ENCODE data around the gene TVP23A.
"Not testable (repeated sequence)": the region's sequence is repeated elsewhere in the genome, so short reads cannot be mapped to it uniquely, and the experiment has no call there.

Gene TVP23A

GRCh38 chr16:10745841-10746240 lies 72.8 kb downstream of the TVP23A start:
- Histone ChIP-seq H3K9ac (ENCODE audit: low read depth, low read length) (no peak overlapping the region), H3K9me3 (ENCODE audit: control insufficient read depth, insufficient read depth, low read length) (no peaks in the 10 kb centered on the region), H3K4me1 (ENCODE audit: control insufficient read depth, insufficient read depth, low read length) (peaks cover 8% of the 10 kb centered on the region; the same call in 1 of the 2 replicates), H3K27ac (ENCODE audit: low read depth, low read length) (no peak overlapping the region), H3K36me3 (ENCODE audit: control insufficient read depth, insufficient read depth, low read length) (peaks cover 15% of the 10 kb centered on the region), H3K27me3 (ENCODE audit: control insufficient read depth, insufficient read depth, low read length) (no peaks in the 10 kb centered on the region), H3K4me3 (ENCODE audit: low read depth, low read length) (no peak overlapping the region)

- peaks cover 8% of the 10 kb centered on the region; the same call in 1 of the 2 replicates for H3K4me1 ChIP-seq (ENCODE audit: control insufficient read depth, insufficient read depth, low read length)
- no peaks in the 10 kb centered on the region for H3K27me3 ChIP-seq (ENCODE audit: control insufficient read depth, insufficient read depth, low read length)
- H3K27ac ChIP-seq (ENCODE audit: low read depth, low read length): no peak overlapping the region
- H3K4me3 ChIP-seq (ENCODE audit: low read depth, low read length): peak overlapping the region; percentile 100
- H3K36me3 ChIP-seq (ENCODE audit: control insufficient read depth, insufficient read depth, low read length): peaks cover 15% of the 10 kb centered on the region
- peak overlapping the region; percentile 42 for H3K9ac ChIP-seq (ENCODE audit: low read depth, low read length)
- H3K9me3 ChIP-seq (ENCODE audit: control insufficient read depth, insufficient read depth, low read length): no peaks in the 10 kb centered on the region
These were observed 74.1 kb downstream of the TVP23A start for GRCh38 chr16:10744370-10745030.

GRCh38 chr16:10743610-10744369 lies 74.8 kb downstream of the TVP23A start, which contains the start of gene NUBP1:
Gene NUBP1 (plus strand): TSS chr16:10743842. CDS start chr16:10743864, 22 bp downstream.
- H3K9ac ChIP-seq (ENCODE audit: low read depth, low read length): peak within 1 kb of the TSS; percentile 94
- H3K4me3 ChIP-seq (ENCODE audit: low read depth, low read length): peak within 1 kb of the TSS; percentile 100
- peak within 1 kb of the TSS; percentile 94 for H3K27ac ChIP-seq (ENCODE audit: low read depth, low read length)
- peaks cover 15% of the 10 kb centered on the region for H3K36me3 ChIP-seq (ENCODE audit: control insufficient read depth, insufficient read depth, low read length)
- H3K4me1 ChIP-seq (ENCODE audit: control insufficient read depth, insufficient read depth, low read length): peaks cover 8% of the 10 kb centered on the region; the same call in 1 of the 2 replicates
- H3K27me3 ChIP-seq (ENCODE audit: control insufficient read depth, insufficient read depth, low read length): no peaks in the 10 kb centered on the region
- no peaks in the 10 kb centered on the region for H3K9me3 ChIP-seq (ENCODE audit: control insufficient read depth, insufficient read depth, low read length)

- H3K4me1 ChIP-seq (ENCODE audit: control insufficient read depth, insufficient read depth, low read length): peaks cover 8% of the 10 kb centered on the region; the same call in 1 of the 2 replicates
- peak overlapping the region; percentile 100 for H3K4me3 ChIP-seq (ENCODE audit: low read depth, low read length)
- H3K36me3 ChIP-seq (ENCODE audit: control insufficient read depth, insufficient read depth, low read length): peaks cover 13% of the 10 kb centered on the region
- peak overlapping the region; percentile 94; the same call in 1 of the 2 replicates for H3K9ac ChIP-seq (ENCODE audit: low read depth, low read length)
- no peaks in the 10 kb centered on the region for H3K9me3 ChIP-seq (ENCODE audit: control insufficient read depth, insufficient read depth, low read length)
- no peaks in the 10 kb centered on the region for H3K27me3 ChIP-seq (ENCODE audit: control insufficient read depth, insufficient read depth, low read length)
- H3K27ac ChIP-seq (ENCODE audit: low read depth, low read length): peak overlapping the region; percentile 94
These were observed 75.4 kb downstream of the TVP23A start for GRCh38 chr16:10743227-10743609.

GRCh38 chr16:10741844-10742243 lies 76.8 kb downstream of the TVP23A start:
- no peaks in the 10 kb centered on the region for H3K27me3 ChIP-seq (ENCODE audit: control insufficient read depth, insufficient read depth, low read length)
- no peaks in the 10 kb centered on the region for H3K9me3 ChIP-seq (ENCODE audit: control insufficient read depth, insufficient read depth, low read length)
- no peak overlapping the region for H3K4me3 ChIP-seq (ENCODE audit: low read depth, low read length)
- H3K36me3 ChIP-seq (ENCODE audit: control insufficient read depth, insufficient read depth, low read length): peaks cover 2% of the 10 kb centered on the region; the same call in 1 of the 2 replicates
- H3K9ac ChIP-seq (ENCODE audit: low read depth, low read length): no peak overlapping the region
- H3K27ac ChIP-seq (ENCODE audit: low read depth, low read length): no peak overlapping the region
- peaks cover 8% of the 10 kb centered on the region; the same call in 1 of the 2 replicates for H3K4me1 ChIP-seq (ENCODE audit: control insufficient read depth, insufficient read depth, low read length)

GRCh38 chr16:10741249-10741648 lies 77.3 kb downstream of the TVP23A start:
- not testable (repeated sequence) for H3K4me3 ChIP-seq (ENCODE audit: low read depth, low read length); H3K36me3 ChIP-seq (ENCODE audit: control insufficient read depth, insufficient read depth, low read length); H3K4me1 ChIP-seq (ENCODE audit: control insufficient read depth, insufficient read depth, low read length); H3K27me3 ChIP-seq (ENCODE audit: control insufficient read depth, insufficient read depth, low read length); H3K9me3 ChIP-seq (ENCODE audit: control insufficient read depth, insufficient read depth, low read length); H3K27ac ChIP-seq (ENCODE audit: low read depth, low read length); H3K9ac ChIP-seq (ENCODE audit: low read depth, low read length)

GRCh38 chr16:10740845-10741208 lies 77.8 kb downstream of the TVP23A start:
- H3K36me3 ChIP-seq (ENCODE audit: control insufficient read depth, insufficient read depth, low read length): no peaks in the 10 kb centered on the region
- no peaks in the 10 kb centered on the region for H3K9me3 ChIP-seq (ENCODE audit: control insufficient read depth, insufficient read depth, low read length)
- H3K4me3 ChIP-seq (ENCODE audit: low read depth, low read length): no peak overlapping the region
- peaks cover 8% of the 10 kb centered on the region; the same call in 1 of the 2 replicates for H3K4me1 ChIP-seq (ENCODE audit: control insufficient read depth, insufficient read depth, low read length)
- no peak overlapping the region for H3K27ac ChIP-seq (ENCODE audit: low read depth, low read length)
- no peaks in the 10 kb centered on the region for H3K27me3 ChIP-seq (ENCODE audit: control insufficient read depth, insufficient read depth, low read length)
- no peak overlapping the region for H3K9ac ChIP-seq (ENCODE audit: low read depth, low read length)

- H3K9me3 ChIP-seq (ENCODE audit: control insufficient read depth, insufficient read depth, low read length): no peaks in the 10 kb centered on the region
- H3K4me1 ChIP-seq (ENCODE audit: control insufficient read depth, insufficient read depth, low read length): peaks cover 8% of the 10 kb centered on the region; the same call in 1 of the 2 replicates
- no peak overlapping the region for H3K9ac ChIP-seq (ENCODE audit: low read depth, low read length)
- no peaks in the 10 kb centered on the region for H3K27me3 ChIP-seq (ENCODE audit: control insufficient read depth, insufficient read depth, low read length)
- no peaks in the 10 kb centered on the region for H3K36me3 ChIP-seq (ENCODE audit: control insufficient read depth, insufficient read depth, low read length)
- H3K27ac ChIP-seq (ENCODE audit: low read depth, low read length): no peak overlapping the region
- no peak overlapping the region for H3K4me3 ChIP-seq (ENCODE audit: low read depth, low read length)
These were observed 78.4 kb downstream of the TVP23A start for GRCh38 chr16:10740000-10740844.

- H3K36me3 ChIP-seq (ENCODE audit: control insufficient read depth, insufficient read depth, low read length): no peaks in the 10 kb centered on the region
- H3K27ac ChIP-seq (ENCODE audit: low read depth, low read length): no peak overlapping the region
- H3K9ac ChIP-seq (ENCODE audit: low read depth, low read length): no peak overlapping the region
- H3K27me3 ChIP-seq (ENCODE audit: control insufficient read depth, insufficient read depth, low read length): no peaks in the 10 kb centered on the region
- no peak overlapping the region for H3K4me3 ChIP-seq (ENCODE audit: low read depth, low read length)
- H3K4me1 ChIP-seq (ENCODE audit: control insufficient read depth, insufficient read depth, low read length): 0 out of 2 replicates have a peak, but pooled peaks cover 4% of the 10 kb centered on the region
- no peaks in the 10 kb centered on the region for H3K9me3 ChIP-seq (ENCODE audit: control insufficient read depth, insufficient read depth, low read length)
These were observed 80.1 kb downstream of the TVP23A start for GRCh38 chr16:10738231-10739077.

GRCh38 chr16:10737068-10737625 lies 81.4 kb downstream of the TVP23A start:
- H3K9me3 ChIP-seq (ENCODE audit: control insufficient read depth, insufficient read depth, low read length): no peaks in the 10 kb centered on the region
- no peaks in the 10 kb centered on the region for H3K4me1 ChIP-seq (ENCODE audit: control insufficient read depth, insufficient read depth, low read length)
- no peak overlapping the region for H3K27ac ChIP-seq (ENCODE audit: low read depth, low read length)
- H3K4me3 ChIP-seq (ENCODE audit: low read depth, low read length): no peak overlapping the region
- no peaks in the 10 kb centered on the region for H3K36me3 ChIP-seq (ENCODE audit: control insufficient read depth, insufficient read depth, low read length)
- H3K27me3 ChIP-seq (ENCODE audit: control insufficient read depth, insufficient read depth, low read length): no peaks in the 10 kb centered on the region
- H3K9ac ChIP-seq (ENCODE audit: low read depth, low read length): no peak overlapping the region

Data from HUES48 (cell line).